ENCODE data around the gene CCDC30.
A peak's percentile ranks its signal among the peaks of the same experiment; 100 is the strongest.

CCDC30 gene

GRCh38 chr1:42456754-42457089 is 6.4 kb upstream of the CCDC30 start:
- H3K4me3 ChIP-seq (ENCODE audit: low read length): peak overlapping the region; percentile 96
- H4K20me1 ChIP-seq (ENCODE audit: insufficient read depth, low read length): no peaks in the 10 kb centered on the region
- H3K4me1 ChIP-seq (ENCODE audit: low read length): peaks cover 5% of the 10 kb centered on the region
- no peaks in the 10 kb centered on the region for H3K27me3 ChIP-seq (ENCODE audit: low read depth, low read length)
- H3K36me3 ChIP-seq (replicated peaks; ENCODE audit: low read depth, low read length): peaks cover 23% of the 10 kb centered on the region
- H3K4me2 ChIP-seq (ENCODE audit: low read length): peak overlapping the region; percentile 93
- no peaks in the 10 kb centered on the region for H3K9me3 ChIP-seq (ENCODE audit: insufficient read depth, low read length)
- H2AFZ ChIP-seq (ENCODE audit: low read depth, low read length): peak overlapping the region; percentile 82; the same call in 1 of the 2 replicates
- peak overlapping the region; percentile 95 for H3K9ac ChIP-seq (ENCODE audit: low read length)
- TF ChIP-seq EZH2phosphoT487 (IDR thresholded peaks at IDR 0.05; ENCODE audit: low read depth): no peak
- TF ChIP-seq CTCF (IDR thresholded peaks at IDR 0.05; ENCODE audit: low read depth, low read length): no peak
- H3K79me2 ChIP-seq (ENCODE audit: low read length): peaks cover 16% of the 10 kb centered on the region
- H3K27ac ChIP-seq (ENCODE audit: low read length): peak overlapping the region; percentile 66

DNA sequence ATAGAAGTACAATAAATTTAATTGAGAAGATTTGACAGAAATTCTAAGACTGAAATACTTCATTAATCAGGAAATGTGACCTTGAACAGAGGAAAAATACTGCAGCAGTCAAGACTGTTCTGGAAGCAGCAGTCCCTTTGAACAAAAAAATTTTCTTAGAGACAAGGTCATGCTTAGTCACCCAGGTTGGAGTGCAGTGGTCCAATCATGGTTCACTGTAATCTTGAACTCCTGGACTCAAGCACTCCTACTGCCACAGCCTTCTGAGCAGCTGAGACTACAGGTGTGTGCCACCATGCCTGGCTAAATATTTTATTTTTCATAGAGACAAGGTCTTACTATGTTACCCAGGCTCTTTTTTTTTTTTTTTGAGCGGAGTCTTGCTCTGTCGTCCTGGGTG is 1.9 kb upstream of the CCDC30 start:
- Histone ChIP-seq H3K9me3 (ENCODE audit: insufficient read depth, low read length) (no peaks in the 10 kb centered on the region), H3K4me1 (ENCODE audit: low read length) (peaks cover 10% of the 10 kb centered on the region), H3K27me3 (ENCODE audit: low read depth, low read length) (no peaks in the 10 kb centered on the region), H3K36me3 (replicated peaks; ENCODE audit: low read depth, low read length) (peaks cover 23% of the 10 kb centered on the region), H2AFZ (ENCODE audit: low read depth, low read length) (no peak overlapping the region), H3K4me3 (ENCODE audit: low read length) (no peak overlapping the region), H3K4me2 (ENCODE audit: low read length) (no peak overlapping the region), H4K20me1 (ENCODE audit: insufficient read depth, low read length) (no peaks in the 10 kb centered on the region), H3K27ac (ENCODE audit: low read length) (no peak overlapping the region), H3K79me2 (ENCODE audit: low read length) (peaks cover 16% of the 10 kb centered on the region), H3K9ac (ENCODE audit: low read length) (no peak overlapping the region)
- TF ChIP-seq CTCF (IDR thresholded peaks at IDR 0.05; ENCODE audit: low read depth, low read length): no peak
- TF ChIP-seq EZH2phosphoT487 (IDR thresholded peaks at IDR 0.05; ENCODE audit: low read depth): no peak

DNA sequence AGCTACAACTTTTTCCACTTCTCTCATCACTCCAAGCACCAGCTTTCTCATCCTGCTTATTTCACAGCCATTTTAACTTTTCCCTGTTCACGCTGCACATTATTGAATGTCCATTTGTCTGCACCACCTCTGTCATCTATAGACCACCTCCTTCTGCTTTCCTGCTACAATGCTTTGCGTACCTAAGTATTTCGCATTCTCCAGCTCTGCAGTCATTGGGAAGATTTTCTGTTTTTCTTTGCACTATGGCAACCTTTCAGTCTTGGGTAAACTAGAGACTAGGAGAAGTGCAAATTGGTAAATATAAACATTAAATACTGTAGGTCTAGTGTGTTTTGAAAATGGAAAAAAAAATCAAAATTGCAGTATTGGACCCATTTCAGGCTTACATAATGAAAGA is 835 bp downstream of the CCDC30 start:
- Histone ChIP-seq H3K4me1 (ENCODE audit: low read length) (peaks cover 5% of the 10 kb centered on the region; the same call in 1 of the 2 replicates), H3K9me3 (ENCODE audit: insufficient read depth, low read length) (no peaks in the 10 kb centered on the region), H3K79me2 (ENCODE audit: low read length) (no peaks in the 10 kb centered on the region), H3K36me3 (replicated peaks; ENCODE audit: low read depth, low read length) (peaks cover 12% of the 10 kb centered on the region), H2AFZ (ENCODE audit: low read depth, low read length) (no peak overlapping the region), H3K9ac (ENCODE audit: low read length) (no peak overlapping the region), H3K4me3 (ENCODE audit: low read length) (peak overlapping the region; percentile 76; the same call in 1 of the 2 replicates), H4K20me1 (ENCODE audit: insufficient read depth, low read length) (no peaks in the 10 kb centered on the region), H3K27ac (ENCODE audit: low read length) (no peak overlapping the region), H3K27me3 (ENCODE audit: low read depth, low read length) (no peaks in the 10 kb centered on the region), H3K4me2 (ENCODE audit: low read length) (peak overlapping the region; percentile 78)
- TF ChIP-seq CTCF (IDR thresholded peaks at IDR 0.05; ENCODE audit: low read depth, low read length) (no peak), EZH2phosphoT487 (IDR thresholded peaks at IDR 0.05; ENCODE audit: low read depth) (no peak)

DNA sequence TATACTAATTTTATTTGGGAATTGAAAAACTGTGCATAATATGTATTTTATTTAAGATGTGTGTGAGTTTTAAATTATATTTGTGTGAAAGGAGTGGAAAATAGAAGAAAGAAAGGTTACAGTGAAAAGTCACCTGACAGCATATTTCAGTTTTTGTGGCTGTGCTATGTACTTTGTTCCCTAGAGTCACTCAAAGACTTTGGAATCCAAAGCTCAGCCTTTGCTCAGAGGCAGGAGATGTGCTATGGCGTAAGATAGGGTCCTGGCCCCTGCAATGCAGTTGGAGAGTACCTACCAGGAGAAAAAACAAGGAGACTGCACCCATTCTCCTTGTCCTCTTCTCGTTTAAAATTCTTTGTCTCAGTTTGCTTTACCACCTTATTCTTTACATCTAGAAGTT is 2.9 kb downstream of the CCDC30 start:
- Histone ChIP-seq H3K27me3 (ENCODE audit: low read depth, low read length) (no peaks in the 10 kb centered on the region), H3K4me2 (ENCODE audit: low read length) (no peak overlapping the region), H4K20me1 (ENCODE audit: insufficient read depth, low read length) (no peaks in the 10 kb centered on the region), H3K36me3 (replicated peaks; ENCODE audit: low read depth, low read length) (peaks cover 3% of the 10 kb centered on the region), H3K4me3 (ENCODE audit: low read length) (no peak overlapping the region), H3K27ac (ENCODE audit: low read length) (no peak overlapping the region), H3K9me3 (ENCODE audit: insufficient read depth, low read length) (no peaks in the 10 kb centered on the region), H3K79me2 (ENCODE audit: low read length) (no peaks in the 10 kb centered on the region), H3K4me1 (ENCODE audit: low read length) (peaks cover 17% of the 10 kb centered on the region), H2AFZ (ENCODE audit: low read depth, low read length) (no peak overlapping the region), H3K9ac (ENCODE audit: low read length) (no peak overlapping the region)
- TF ChIP-seq CTCF (IDR thresholded peaks at IDR 0.05; ENCODE audit: low read depth, low read length) (no peak), EZH2phosphoT487 (IDR thresholded peaks at IDR 0.05; ENCODE audit: low read depth) (no peak)
